Body of pancreas (tissue), 4 donors: ENCODE data around the gene ITGBL1.

ENCODE experiments used
- POLR2A ChIP-seq, 3 donors: fragments of 450-650 bp; IDR thresholded peaks; one replicate each; pipeline ENCODE4 v1.6.1; 2016; ENCODE audit warnings: antibody characterized with exemption in 3 of 3, mild to moderate bottlenecking in 2 of 3
- TF ChIP-seq, protein P1 (sequence below), 7 experiments: fragments of 450-650 bp in 4 of 7; fragments of 200-600 bp in 3 of 7; sonication (generic) in 3 of 7; IDR thresholded peaks; one replicate each; pipeline ENCODE4 v1.5.1; 2016 to 2019; ENCODE audit warnings: antibody characterized with exemption in 7 of 7

DNA sequence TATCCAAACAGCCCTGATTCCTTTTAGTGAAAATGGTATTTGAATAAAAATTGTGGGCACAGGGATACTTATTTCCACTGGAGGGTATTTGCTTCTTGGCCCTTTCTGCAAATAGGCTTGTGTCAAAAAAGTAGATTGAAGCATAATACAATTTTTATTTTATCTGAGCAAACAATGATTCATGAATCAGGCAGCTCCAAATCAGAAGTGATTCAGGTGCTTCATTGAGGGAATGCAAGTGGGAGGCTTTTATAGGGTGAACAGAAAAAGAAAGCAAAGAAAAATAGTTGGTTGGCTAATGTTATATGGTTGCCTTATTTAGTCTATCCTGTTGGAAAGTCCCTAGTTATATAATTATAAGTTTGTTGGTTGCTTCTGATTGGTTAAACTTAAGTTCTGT, 117.9 kb downstream of the ITGBL1 start:
- TF ChIP-seq, protein P1, sequence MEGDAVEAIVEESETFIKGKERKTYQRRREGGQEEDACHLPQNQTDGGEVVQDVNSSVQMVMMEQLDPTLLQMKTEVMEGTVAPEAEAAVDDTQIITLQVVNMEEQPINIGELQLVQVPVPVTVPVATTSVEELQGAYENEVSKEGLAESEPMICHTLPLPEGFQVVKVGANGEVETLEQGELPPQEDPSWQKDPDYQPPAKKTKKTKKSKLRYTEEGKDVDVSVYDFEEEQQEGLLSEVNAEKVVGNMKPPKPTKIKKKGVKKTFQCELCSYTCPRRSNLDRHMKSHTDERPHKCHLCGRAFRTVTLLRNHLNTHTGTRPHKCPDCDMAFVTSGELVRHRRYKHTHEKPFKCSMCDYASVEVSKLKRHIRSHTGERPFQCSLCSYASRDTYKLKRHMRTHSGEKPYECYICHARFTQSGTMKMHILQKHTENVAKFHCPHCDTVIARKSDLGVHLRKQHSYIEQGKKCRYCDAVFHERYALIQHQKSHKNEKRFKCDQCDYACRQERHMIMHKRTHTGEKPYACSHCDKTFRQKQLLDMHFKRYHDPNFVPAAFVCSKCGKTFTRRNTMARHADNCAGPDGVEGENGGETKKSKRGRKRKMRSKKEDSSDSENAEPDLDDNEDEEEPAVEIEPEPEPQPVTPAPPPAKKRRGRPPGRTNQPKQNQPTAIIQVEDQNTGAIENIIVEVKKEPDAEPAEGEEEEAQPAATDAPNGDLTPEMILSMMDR (IDR thresholded peaks at IDR 0.05), result no peak
- no peak for TF ChIP-seq POLR2A (IDR thresholded peaks at IDR 0.05)
